Astrocyte (in vitro differentiated cells and primary cell): ENCODE data around the gene RFX7. TPM values are rescaled to one million over a fixed set of nuclear protein-coding genes. Genes with fewer than 3 reads are reported as not detected.
"Not testable (repeated sequence)": the region's sequence is repeated elsewhere in the genome, so short reads cannot be mapped to it uniquely, and the experiment has no call there.

Experiments used
- DNase-seq: peaks from one replicate; pipeline ENCODE4 v3.0.0-alpha.2; 2010; ENCODE audit warnings: low read depth
- FAIRE-seq: peaks from 2 replicates; lab custom pipeline; 2011; peaks lifted over from hg19 to GRCh38; lab: Jason Lieb, UNC
- H2AFZ ChIP-seq: 2 replicates; pipeline ENCODE4 v1.6.0; 2012; ENCODE audit warnings: low read depth, low read length, inconsistent platforms
- H3K27ac ChIP-seq: 2 replicates; pipeline ENCODE4 v1.5.1; 2011; ENCODE audit warnings: low read depth, low read length, inconsistent platforms
- H3K27me3 ChIP-seq: 2 replicates; pipeline ENCODE4 v1.6.0; 2011; ENCODE audit warnings: low read length, inconsistent platforms; ENCODE audit not compliant: insufficient read depth
- H3K36me3 ChIP-seq: 2 replicates; pipeline ENCODE4 v1.5.1; 2011; ENCODE audit warnings: low read length, inconsistent platforms; ENCODE audit not compliant: insufficient read depth
- H3K4me1 ChIP-seq: 2 replicates; pipeline ENCODE4 v1.5.1; 2011; ENCODE audit warnings: low read length, inconsistent platforms; ENCODE audit not compliant: insufficient read depth
- H3K4me2 ChIP-seq: 2 replicates; pipeline ENCODE4 v1.6.0; 2012; ENCODE audit warnings: low read length, inconsistent platforms
- H3K4me3 ChIP-seq: 2 replicates; pipeline ENCODE4 v1.5.1; 2011; ENCODE audit warnings: low read depth, mild to moderate bottlenecking, low read length, inconsistent platforms; ENCODE audit not compliant: insufficient read depth
- H3K79me2 ChIP-seq: 2 replicates; pipeline ENCODE4 v1.6.0; 2012; ENCODE audit warnings: mild to moderate bottlenecking, low read length, inconsistent platforms; ENCODE audit not compliant: insufficient read depth
- H3K9ac ChIP-seq: 2 replicates; pipeline ENCODE4 v1.6.0; 2012; ENCODE audit warnings: mild to moderate bottlenecking, low read length, inconsistent platforms
- H3K9me3 ChIP-seq: 2 replicates; pipeline ENCODE4 v1.5.1; 2012; ENCODE audit warnings: low read depth, mild to moderate bottlenecking, low read length, inconsistent platforms; ENCODE audit not compliant: insufficient read depth
- H4K20me1 ChIP-seq: 2 replicates; pipeline ENCODE4 v1.6.0; 2012; ENCODE audit warnings: low read length, inconsistent platforms; ENCODE audit not compliant: insufficient read depth
- H3K27ac Mint-ChIP-seq: one replicate; pipeline ENCODE4 v1.8.0; 2021; ENCODE audit warnings: mild to moderate bottlenecking, mixed read lengths; ENCODE audit not compliant: unreplicated experiment
- H3K27me3 Mint-ChIP-seq: one replicate; pipeline ENCODE4 v1.8.0; 2021; ENCODE audit warnings: low read depth, mixed read lengths; ENCODE audit not compliant: unreplicated experiment
- H3K36me3 Mint-ChIP-seq: one replicate; pipeline ENCODE4 v1.8.0; 2021; ENCODE audit warnings: low read depth, mixed read lengths; ENCODE audit not compliant: unreplicated experiment
- H3K4me1 Mint-ChIP-seq: one replicate; pipeline ENCODE4 v1.8.0; 2021; ENCODE audit warnings: low read depth, mixed read lengths; ENCODE audit not compliant: unreplicated experiment
- H3K4me3 Mint-ChIP-seq: one replicate; pipeline ENCODE4 v1.8.0; 2021; ENCODE audit warnings: mild to moderate bottlenecking, moderate library complexity, mixed read lengths; ENCODE audit not compliant: unreplicated experiment
- H3K9me3 Mint-ChIP-seq: one replicate; pipeline ENCODE4 v1.8.0; 2021; ENCODE audit warnings: mild to moderate bottlenecking, mixed read lengths; ENCODE audit not compliant: unreplicated experiment
- CTCF ChIP-seq: IDR thresholded peaks from 2 replicates; pipeline ENCODE4 v1.5.1; 2011; ENCODE audit warnings: low read depth, mild to moderate bottlenecking, inconsistent platforms, low read length, moderate library complexity; ENCODE audit not compliant: insufficient read depth
- EZH2 ChIP-seq: IDR thresholded peaks from 2 replicates; pipeline ENCODE4 v1.6.1; 2012; ENCODE audit warnings: mild to moderate bottlenecking, low read length, inconsistent platforms; ENCODE audit not compliant: insufficient read depth
- total RNA-seq: library from RNA; stranded (reverse); gene quantifications from 2 replicates; pipeline ENCODE4 v1.2.1, GENCODE V29; 2021

Gene RFX7
- total RNA-seq, 1 donor from 2014 or later: 46.3 TPM

GRCh38 chr15:56207092-56207491 lies 36.6 kb downstream of the RFX7 start:
- Histone ChIP-seq H3K9ac (no peak overlapping the region), H3K27me3 (no peaks in the 10 kb centered on the region), H3K4me3 (no peak overlapping the region), H3K9me3 (no peaks in the 10 kb centered on the region), H2AFZ (no peak overlapping the region), H3K36me3 (no peaks in the 10 kb centered on the region), H3K4me1 (peaks cover 22% of the 10 kb centered on the region), H3K4me2 (no peak overlapping the region), H4K20me1 (peaks cover 41% of the 10 kb centered on the region), H3K27ac (no peak overlapping the region), H3K79me2 (peaks cover 95% of the 10 kb centered on the region)
- Mint-ChIP-seq H3K4me1 (peaks cover 54% of the 10 kb centered on the region), H3K27me3 (no peaks in the 10 kb centered on the region), H3K27ac (no peak overlapping the region), H3K4me3 (no peak overlapping the region), H3K9me3 (peaks cover 2% of the 10 kb centered on the region), H3K36me3 (peaks cover 8% of the 10 kb centered on the region)
- TF ChIP-seq EZH2 (no peak), CTCF (no peak)
- no peak for DNase-seq
- FAIRE-seq: no peak

- peak; percentile 13 for FAIRE-seq
- DNase-seq: peak; percentile 35
- TF ChIP-seq EZH2 (no peak), CTCF (no peak)
- Mint-ChIP-seq H3K36me3 (peaks cover 6% of the 10 kb centered on the region), H3K4me3 (peak overlapping the region; percentile 18), H3K4me1 (peaks cover 56% of the 10 kb centered on the region), H3K9me3 (no peaks in the 10 kb centered on the region), H3K27ac (peak overlapping the region; percentile 60), H3K27me3 (no peaks in the 10 kb centered on the region)
- no peaks in the 10 kb centered on the region for H3K9me3 ChIP-seq
- H3K4me1 ChIP-seq: peaks cover 22% of the 10 kb centered on the region
- no peaks in the 10 kb centered on the region for H3K27me3 ChIP-seq
- H3K79me2 ChIP-seq: peaks cover 92% of the 10 kb centered on the region
- peaks cover 47% of the 10 kb centered on the region for H4K20me1 ChIP-seq
- H3K9ac ChIP-seq: no peak overlapping the region
- no peaks in the 10 kb centered on the region for H3K36me3 ChIP-seq
- H3K27ac ChIP-seq: no peak overlapping the region
- peak overlapping the region; percentile 13 for H3K4me2 ChIP-seq
- no peak overlapping the region for H3K4me3 ChIP-seq
- no peak overlapping the region for H2AFZ ChIP-seq
These were observed 38.4 kb downstream of the RFX7 start for GRCh38 chr15:56205061-56205876.

- not testable (repeated sequence) for H3K9me3 ChIP-seq, H3K4me3 ChIP-seq, H3K4me3 Mint-ChIP-seq, H3K27me3 ChIP-seq, H3K9me3 Mint-ChIP-seq, H3K36me3 ChIP-seq, H3K27ac ChIP-seq, H2AFZ ChIP-seq, H3K9ac ChIP-seq, H3K27me3 Mint-ChIP-seq, H3K36me3 Mint-ChIP-seq, FAIRE-seq
- peaks cover 44% of the 10 kb centered on the region for H4K20me1 ChIP-seq
- H3K4me2 ChIP-seq: peak overlapping the region; percentile 17
- Mint-ChIP-seq H3K4me1 (peaks cover 50% of the 10 kb centered on the region), H3K27ac (peak overlapping the region; percentile 23)
- H3K79me2 ChIP-seq: peaks cover 91% of the 10 kb centered on the region
- H3K4me1 ChIP-seq: peaks cover 18% of the 10 kb centered on the region
- peak; percentile 45 for DNase-seq
These were observed 40.3 kb downstream of the RFX7 start for GRCh38 chr15:56203312-56203922.
